GM12872 (cell line): Measurements from ENCODE around the gene LRP2BP.

Source experiments
- TF ChIP-seq, protein P1 (sequence below): IDR thresholded peaks from 3 replicates; pipeline ENCODE4 v1.5.1; 2011; ENCODE audit warnings: low read depth, mild to moderate bottlenecking, low read length, moderate library complexity; ENCODE audit not compliant: insufficient read depth

LRP2BP gene

DNA sequence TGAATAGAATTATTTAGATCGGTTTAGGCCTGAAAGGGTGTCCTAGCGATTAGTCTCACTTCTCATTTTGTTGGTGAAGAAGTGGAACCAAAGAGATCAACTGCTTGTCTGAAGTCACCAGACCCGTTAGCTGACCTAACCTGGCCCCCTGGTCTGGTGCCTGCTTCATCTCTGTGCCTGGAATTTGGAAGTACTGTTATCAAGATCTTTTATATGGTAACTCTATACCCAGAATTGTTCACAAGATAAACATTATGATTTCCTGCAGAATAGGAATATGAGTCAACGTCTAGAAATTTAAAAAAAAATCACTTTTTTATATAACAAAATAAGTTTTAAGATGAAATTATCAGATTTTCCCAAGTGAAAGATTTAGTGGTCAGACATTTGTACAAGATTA is 37.2 kb downstream of the LRP2BP start:
- TF ChIP-seq, protein P1, sequence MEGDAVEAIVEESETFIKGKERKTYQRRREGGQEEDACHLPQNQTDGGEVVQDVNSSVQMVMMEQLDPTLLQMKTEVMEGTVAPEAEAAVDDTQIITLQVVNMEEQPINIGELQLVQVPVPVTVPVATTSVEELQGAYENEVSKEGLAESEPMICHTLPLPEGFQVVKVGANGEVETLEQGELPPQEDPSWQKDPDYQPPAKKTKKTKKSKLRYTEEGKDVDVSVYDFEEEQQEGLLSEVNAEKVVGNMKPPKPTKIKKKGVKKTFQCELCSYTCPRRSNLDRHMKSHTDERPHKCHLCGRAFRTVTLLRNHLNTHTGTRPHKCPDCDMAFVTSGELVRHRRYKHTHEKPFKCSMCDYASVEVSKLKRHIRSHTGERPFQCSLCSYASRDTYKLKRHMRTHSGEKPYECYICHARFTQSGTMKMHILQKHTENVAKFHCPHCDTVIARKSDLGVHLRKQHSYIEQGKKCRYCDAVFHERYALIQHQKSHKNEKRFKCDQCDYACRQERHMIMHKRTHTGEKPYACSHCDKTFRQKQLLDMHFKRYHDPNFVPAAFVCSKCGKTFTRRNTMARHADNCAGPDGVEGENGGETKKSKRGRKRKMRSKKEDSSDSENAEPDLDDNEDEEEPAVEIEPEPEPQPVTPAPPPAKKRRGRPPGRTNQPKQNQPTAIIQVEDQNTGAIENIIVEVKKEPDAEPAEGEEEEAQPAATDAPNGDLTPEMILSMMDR, result no peak

DNA sequence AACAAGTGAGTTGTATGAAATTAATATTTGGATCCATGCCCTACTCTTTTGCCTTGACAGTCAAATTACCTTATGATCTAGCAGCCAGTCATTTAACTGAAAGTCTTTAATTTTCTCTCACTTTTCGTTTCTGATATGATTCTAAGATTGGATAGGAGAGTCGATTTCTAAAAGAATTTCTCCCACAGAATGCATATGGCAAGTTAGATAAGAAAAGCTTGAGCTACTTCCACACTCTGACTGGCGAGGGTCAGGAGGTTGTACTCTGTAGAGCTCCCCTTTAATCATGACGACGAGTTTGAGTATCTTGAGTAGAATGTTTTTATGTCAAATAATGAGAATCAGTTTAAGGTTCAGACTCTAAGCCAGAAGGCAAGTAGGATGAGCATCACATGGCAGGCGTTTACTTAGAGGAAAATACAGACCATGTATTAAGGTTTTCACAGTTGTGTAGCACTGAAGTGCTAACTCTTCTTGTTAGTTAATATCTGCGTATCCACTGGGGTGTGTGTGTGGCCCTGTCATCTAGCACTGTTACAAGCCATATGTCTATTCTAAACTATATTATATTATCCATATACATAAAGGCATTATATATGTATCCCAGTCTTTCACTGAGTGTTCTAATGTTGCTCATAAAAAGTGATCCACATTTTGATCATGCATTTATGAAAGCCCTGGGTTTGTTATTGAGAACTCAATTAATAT is 37.8 kb downstream of the LRP2BP start:
- TF ChIP-seq, protein P1, result no peak

GRCh38 chr4:185357211-185357610 is 38.5 kb downstream of the LRP2BP start:
- TF ChIP-seq, protein P1, result no peak

- TF ChIP-seq, protein P1, result no peak
Observed at GRCh38 chr4:185352741-185353140, 43.0 kb downstream of the LRP2BP start.

DNA sequence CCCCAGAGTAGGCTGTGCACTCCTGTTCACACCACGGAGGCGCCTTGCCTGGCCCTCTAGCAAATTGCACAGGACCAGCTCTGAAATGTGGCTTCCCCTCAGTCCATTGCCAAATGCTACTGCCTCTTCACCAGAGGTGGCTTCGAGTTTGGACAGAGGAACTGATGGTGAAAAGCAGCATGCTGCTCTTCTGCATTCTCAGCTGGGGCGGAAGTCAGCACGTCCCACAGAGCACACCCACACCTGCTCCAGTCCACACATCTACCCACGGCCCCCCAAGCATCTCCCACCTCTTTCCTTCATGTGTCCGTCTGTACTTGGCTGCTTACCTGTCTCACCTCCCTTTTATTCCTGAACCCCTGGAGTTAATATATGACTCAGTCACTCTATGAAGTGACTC is 43.5 kb downstream of the LRP2BP start:
- TF ChIP-seq, protein P1, result no peak

- TF ChIP-seq, protein P1, result no peak
Observed at GRCh38 chr4:185351691-185352090, 44.0 kb downstream of the LRP2BP start.

DNA sequence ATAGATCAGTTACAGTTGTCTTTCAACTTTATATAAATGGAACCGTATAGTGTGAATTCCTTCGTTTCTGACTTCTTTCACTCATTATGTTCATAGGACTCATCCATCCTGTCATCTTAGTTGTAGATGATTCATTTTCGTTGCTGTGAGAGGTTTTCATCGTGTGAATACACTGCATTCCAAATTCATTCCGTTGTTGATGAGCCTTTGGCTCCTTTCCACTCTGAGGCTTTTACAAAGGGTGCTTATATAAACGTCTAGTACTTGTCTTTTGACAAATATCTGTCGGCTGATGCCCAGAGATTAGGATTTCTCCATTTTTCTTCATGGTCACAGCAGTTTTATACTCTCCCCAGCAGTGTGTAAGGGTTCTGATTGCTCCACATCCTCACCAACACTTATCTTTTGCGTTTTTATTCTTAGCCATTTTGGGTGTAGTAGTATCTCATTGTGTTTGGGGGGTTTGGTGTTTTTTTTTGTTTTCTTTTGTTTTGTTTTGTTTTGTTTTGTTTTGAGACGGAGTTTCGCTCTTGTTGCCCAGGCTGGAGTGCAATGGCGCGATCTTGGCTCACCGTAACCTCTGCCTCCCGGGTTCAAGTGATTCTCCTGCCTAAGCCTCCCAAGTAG is 48.6 kb downstream of the LRP2BP start:
- TF ChIP-seq, protein P1, result no peak
